Measurements from ENCODE around the gene ZNF438.
"Not testable (repeated sequence)": the region's sequence is repeated elsewhere in the genome, so short reads cannot be mapped to it uniquely, and the experiment has no call there.

- not testable (repeated sequence) for TF ChIP-seq CTCF, POLR2A, EP300 (IDR thresholded peaks at IDR 0.05)
Observed at GRCh38 chr10:31056678-31057077, 25.0 kb upstream of the ZNF438 start.
